DOHH2 (cell line): Measurements from ENCODE around the gene TMEM181.

Experiments used
- EZH2phosphoT487 ChIP-seq: fragments of 200-600 bp; sonication (generic); IDR thresholded peaks from 2 replicates; pipeline ENCODE4 v1.6.1; 2017; ENCODE audit warnings: borderline replicate concordance, mild to moderate bottlenecking, antibody characterized with exemption, low read length, moderate library complexity, mixed read lengths
- TF ChIP-seq, protein P1 (sequence below): fragments of 200-600 bp; sonication (generic); IDR thresholded peaks from one replicate; pipeline ENCODE4 v1.5.1; 2014; ENCODE audit warnings: antibody characterized with exemption, mild to moderate bottlenecking, low read depth, low read length; ENCODE audit not compliant: poor library complexity, severe bottlenecking

DNA sequence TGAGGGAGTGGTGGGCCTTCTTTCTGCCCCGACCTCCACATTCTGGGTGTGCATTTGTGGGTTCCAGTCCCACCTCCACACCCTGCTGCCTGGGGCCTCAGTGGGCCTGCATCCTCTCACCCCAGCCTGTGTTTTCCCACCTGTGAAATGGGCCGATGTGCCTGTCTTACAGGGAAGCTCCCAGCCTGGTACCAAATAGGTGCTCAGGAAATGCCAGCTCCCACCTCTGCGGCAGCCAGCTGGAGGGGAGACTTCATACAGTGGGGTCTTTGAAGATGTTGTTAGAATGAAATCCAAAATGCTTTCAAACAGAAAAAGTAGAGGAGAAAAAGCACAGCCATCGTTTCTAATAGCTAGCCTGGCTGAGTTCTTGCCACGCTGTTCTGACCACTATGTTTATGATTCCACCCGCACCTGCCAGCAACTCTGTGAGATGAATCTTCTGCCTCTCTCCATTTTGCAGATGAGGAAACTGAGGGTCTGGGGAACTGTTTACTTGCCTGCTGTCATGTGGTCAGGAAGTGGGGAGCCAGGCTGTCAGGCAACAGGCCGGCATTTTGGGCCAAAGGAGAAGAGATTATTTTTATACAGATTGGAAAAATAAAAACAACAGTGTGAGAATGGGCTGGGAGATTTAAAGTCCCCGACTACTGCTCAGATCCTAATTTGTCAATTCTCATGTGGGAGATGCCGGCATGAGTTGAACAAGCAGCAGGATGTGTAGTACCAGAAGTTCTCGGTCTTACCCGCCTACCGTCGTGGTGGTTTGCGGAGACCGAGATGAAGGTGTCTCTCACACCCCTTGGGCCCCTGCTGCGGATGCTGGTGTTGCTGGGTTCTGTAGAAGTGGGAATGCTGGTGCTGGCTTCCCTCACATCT is 4.6 kb downstream of the TMEM181 start:
- TF ChIP-seq, protein P1, sequence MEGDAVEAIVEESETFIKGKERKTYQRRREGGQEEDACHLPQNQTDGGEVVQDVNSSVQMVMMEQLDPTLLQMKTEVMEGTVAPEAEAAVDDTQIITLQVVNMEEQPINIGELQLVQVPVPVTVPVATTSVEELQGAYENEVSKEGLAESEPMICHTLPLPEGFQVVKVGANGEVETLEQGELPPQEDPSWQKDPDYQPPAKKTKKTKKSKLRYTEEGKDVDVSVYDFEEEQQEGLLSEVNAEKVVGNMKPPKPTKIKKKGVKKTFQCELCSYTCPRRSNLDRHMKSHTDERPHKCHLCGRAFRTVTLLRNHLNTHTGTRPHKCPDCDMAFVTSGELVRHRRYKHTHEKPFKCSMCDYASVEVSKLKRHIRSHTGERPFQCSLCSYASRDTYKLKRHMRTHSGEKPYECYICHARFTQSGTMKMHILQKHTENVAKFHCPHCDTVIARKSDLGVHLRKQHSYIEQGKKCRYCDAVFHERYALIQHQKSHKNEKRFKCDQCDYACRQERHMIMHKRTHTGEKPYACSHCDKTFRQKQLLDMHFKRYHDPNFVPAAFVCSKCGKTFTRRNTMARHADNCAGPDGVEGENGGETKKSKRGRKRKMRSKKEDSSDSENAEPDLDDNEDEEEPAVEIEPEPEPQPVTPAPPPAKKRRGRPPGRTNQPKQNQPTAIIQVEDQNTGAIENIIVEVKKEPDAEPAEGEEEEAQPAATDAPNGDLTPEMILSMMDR: no peak
- no peak for TF ChIP-seq EZH2phosphoT487
